Activated T-cell treated with anti-CD3 and anti-CD28 coated beads, Interleukin-2, amount 50 U/mL, for 24 hours (primary cell): ENCODE results near the gene TTLL8.

Source experiments
- DNase-seq: peaks from one replicate; pipeline ENCODE4 v3.0.0-alpha.2; 2020
- H3K27ac Mint-ChIP-seq: 2 replicates; pipeline ENCODE4 v1.8.0; 2020; ENCODE audit warnings: mild to moderate bottlenecking, mixed read lengths
- H3K27me3 Mint-ChIP-seq: 2 replicates; pipeline ENCODE4 v1.8.0; 2020; ENCODE audit warnings: mixed read lengths
- H3K36me3 Mint-ChIP-seq: 2 replicates; pipeline ENCODE4 v1.8.0; 2020; ENCODE audit warnings: low read depth, mixed read lengths
- H3K4me1 Mint-ChIP-seq: 2 replicates; pipeline ENCODE4 v1.8.0; 2020; ENCODE audit warnings: low read depth, mixed read lengths
- H3K4me3 Mint-ChIP-seq: 2 replicates; pipeline ENCODE4 v1.8.0; 2020; ENCODE audit warnings: mild to moderate bottlenecking, moderate library complexity, mixed read lengths
- H3K9me3 Mint-ChIP-seq: 2 replicates; pipeline ENCODE4 v1.8.0; 2020; ENCODE audit warnings: mixed read lengths

TTLL8 gene

GRCh38 chr22:50076646-50077535 lies 18.8 kb upstream of the TTLL8 start:
- no peaks in the 10 kb centered on the region for H3K36me3 Mint-ChIP-seq
- no peaks in the 10 kb centered on the region for H3K27me3 Mint-ChIP-seq
- no peak overlapping the region for H3K4me3 Mint-ChIP-seq
- no peak overlapping the region for H3K27ac Mint-ChIP-seq
- no peaks in the 10 kb centered on the region for H3K9me3 Mint-ChIP-seq
- no peaks in the 10 kb centered on the region for H3K4me1 Mint-ChIP-seq
- no peak for DNase-seq

GRCh38 chr22:50074551-50075530 lies 16.7 kb upstream of the TTLL8 start:
- Mint-ChIP-seq H3K36me3 (no peaks in the 10 kb centered on the region), H3K9me3 (no peaks in the 10 kb centered on the region), H3K27ac (no peak overlapping the region), H3K4me3 (no peak overlapping the region), H3K4me1 (no peaks in the 10 kb centered on the region), H3K27me3 (no peaks in the 10 kb centered on the region)
- no peak for DNase-seq

- no peaks in the 10 kb centered on the region for H3K27me3 Mint-ChIP-seq
- H3K4me3 Mint-ChIP-seq = no peak overlapping the region
- DNase-seq = no peak
- H3K9me3 Mint-ChIP-seq = no peaks in the 10 kb centered on the region
- no peaks in the 10 kb centered on the region for H3K36me3 Mint-ChIP-seq
- H3K27ac Mint-ChIP-seq = no peak overlapping the region
- H3K4me1 Mint-ChIP-seq = no peaks in the 10 kb centered on the region
These were observed 16.0 kb upstream of the TTLL8 start for GRCh38 chr22:50074056-50074455.

- H3K36me3 Mint-ChIP-seq = no peaks in the 10 kb centered on the region
- no peaks in the 10 kb centered on the region for H3K9me3 Mint-ChIP-seq
- no peak overlapping the region for H3K4me3 Mint-ChIP-seq
- no peaks in the 10 kb centered on the region for H3K27me3 Mint-ChIP-seq
- H3K27ac Mint-ChIP-seq = no peak overlapping the region
- DNase-seq = no peak
- H3K4me1 Mint-ChIP-seq = no peaks in the 10 kb centered on the region
These were observed 14.8 kb upstream of the TTLL8 start for GRCh38 chr22:50072714-50073538.

GRCh38 chr22:50072167-50072555 lies 14.1 kb upstream of the TTLL8 start:
- H3K27me3 Mint-ChIP-seq = no peaks in the 10 kb centered on the region
- DNase-seq = no peak
- H3K27ac Mint-ChIP-seq = no peak overlapping the region
- H3K36me3 Mint-ChIP-seq = no peaks in the 10 kb centered on the region
- H3K9me3 Mint-ChIP-seq = no peaks in the 10 kb centered on the region
- no peak overlapping the region for H3K4me3 Mint-ChIP-seq
- H3K4me1 Mint-ChIP-seq = no peaks in the 10 kb centered on the region

GRCh38 chr22:50071432-50072166 lies 13.5 kb upstream of the TTLL8 start:
- no peak overlapping the region for H3K27ac Mint-ChIP-seq
- no peaks in the 10 kb centered on the region for H3K9me3 Mint-ChIP-seq
- no peak for DNase-seq
- no peaks in the 10 kb centered on the region for H3K4me1 Mint-ChIP-seq
- H3K4me3 Mint-ChIP-seq = no peak overlapping the region
- H3K36me3 Mint-ChIP-seq = no peaks in the 10 kb centered on the region
- no peaks in the 10 kb centered on the region for H3K27me3 Mint-ChIP-seq

DNA sequence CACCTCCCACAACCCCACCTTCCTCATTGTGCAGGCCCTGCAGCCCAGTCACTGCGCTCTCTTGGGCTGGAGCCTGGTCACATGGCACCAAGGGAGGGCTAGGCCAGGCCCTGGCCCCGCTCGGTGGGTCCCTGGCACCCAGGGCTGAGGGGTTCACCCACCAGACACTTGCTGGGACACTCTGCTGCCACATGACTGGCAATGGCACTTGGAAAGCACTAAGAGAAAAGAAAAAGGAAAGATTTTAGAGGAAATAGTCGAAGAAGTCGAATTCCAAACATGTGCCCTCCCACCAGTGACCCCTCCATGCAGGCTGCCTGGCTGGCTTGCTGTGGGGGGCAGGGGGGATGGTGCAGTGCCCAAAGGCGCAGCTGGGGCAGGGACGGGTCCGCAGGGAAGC lies 12.3 kb upstream of the TTLL8 start:
- Mint-ChIP-seq H3K4me1 (no peaks in the 10 kb centered on the region), H3K4me3 (no peak overlapping the region), H3K27ac (no peak overlapping the region), H3K36me3 (no peaks in the 10 kb centered on the region), H3K9me3 (no peaks in the 10 kb centered on the region), H3K27me3 (no peaks in the 10 kb centered on the region)
- DNase-seq = no peak

DNA sequence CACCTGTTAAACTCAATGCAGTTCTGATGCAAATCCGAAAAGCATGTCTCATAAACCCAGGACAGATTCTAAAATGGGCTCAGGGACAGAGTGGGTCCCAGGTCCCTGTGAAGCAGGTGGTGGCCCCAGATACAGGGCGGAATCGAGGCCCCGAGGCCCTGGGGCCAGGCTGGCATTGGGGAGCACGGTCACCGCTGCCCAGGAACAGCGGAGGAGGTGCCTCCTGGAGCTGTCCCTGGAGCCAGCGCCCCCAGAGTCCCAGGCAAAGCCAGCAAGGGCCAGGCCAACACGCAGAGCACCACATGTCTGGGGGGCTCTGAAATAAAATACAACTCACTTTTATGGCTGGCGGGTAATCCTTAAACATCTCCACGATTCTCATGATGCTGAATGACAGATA lies 10.0 kb upstream of the TTLL8 start:
- Mint-ChIP-seq H3K4me1 (no peaks in the 10 kb centered on the region), H3K36me3 (no peaks in the 10 kb centered on the region), H3K27me3 (no peaks in the 10 kb centered on the region), H3K9me3 (no peaks in the 10 kb centered on the region), H3K4me3 (no peak overlapping the region), H3K27ac (no peak overlapping the region)
- no peak for DNase-seq

- no peak for DNase-seq
- Mint-ChIP-seq H3K9me3 (no peaks in the 10 kb centered on the region), H3K4me1 (no peaks in the 10 kb centered on the region), H3K36me3 (no peaks in the 10 kb centered on the region), H3K27ac (no peak overlapping the region), H3K4me3 (no peak overlapping the region), H3K27me3 (no peaks in the 10 kb centered on the region)
These were observed 9.1 kb upstream of the TTLL8 start for GRCh38 chr22:50067244-50067643.

GRCh38 chr22:50064453-50064852 lies 6.4 kb upstream of the TTLL8 start:
- Mint-ChIP-seq H3K27me3 (peaks cover 19% of the 10 kb centered on the region), H3K27ac (no peak overlapping the region)

GRCh38 chr22:50063589-50064393 lies 5.7 kb upstream of the TTLL8 start:
- H3K9me3 Mint-ChIP-seq = no peaks in the 10 kb centered on the region
- peaks cover 26% of the 10 kb centered on the region for H3K27me3 Mint-ChIP-seq
- peaks cover 3% of the 10 kb centered on the region for H3K4me1 Mint-ChIP-seq
- no peaks in the 10 kb centered on the region for H3K36me3 Mint-ChIP-seq
- H3K27ac Mint-ChIP-seq = no peak overlapping the region
- no peak for DNase-seq
- H3K4me3 Mint-ChIP-seq = no peak overlapping the region

More at GRCh38 chr22:50064453-50064852, 6.4 kb upstream of the TTLL8 start:
- H3K9me3 Mint-ChIP-seq = no peaks in the 10 kb centered on the region
- H3K36me3 Mint-ChIP-seq = no peaks in the 10 kb centered on the region
- DNase-seq = no peak
- H3K4me3 Mint-ChIP-seq = no peak overlapping the region
- H3K4me1 Mint-ChIP-seq = peaks cover 2% of the 10 kb centered on the region

DNA sequence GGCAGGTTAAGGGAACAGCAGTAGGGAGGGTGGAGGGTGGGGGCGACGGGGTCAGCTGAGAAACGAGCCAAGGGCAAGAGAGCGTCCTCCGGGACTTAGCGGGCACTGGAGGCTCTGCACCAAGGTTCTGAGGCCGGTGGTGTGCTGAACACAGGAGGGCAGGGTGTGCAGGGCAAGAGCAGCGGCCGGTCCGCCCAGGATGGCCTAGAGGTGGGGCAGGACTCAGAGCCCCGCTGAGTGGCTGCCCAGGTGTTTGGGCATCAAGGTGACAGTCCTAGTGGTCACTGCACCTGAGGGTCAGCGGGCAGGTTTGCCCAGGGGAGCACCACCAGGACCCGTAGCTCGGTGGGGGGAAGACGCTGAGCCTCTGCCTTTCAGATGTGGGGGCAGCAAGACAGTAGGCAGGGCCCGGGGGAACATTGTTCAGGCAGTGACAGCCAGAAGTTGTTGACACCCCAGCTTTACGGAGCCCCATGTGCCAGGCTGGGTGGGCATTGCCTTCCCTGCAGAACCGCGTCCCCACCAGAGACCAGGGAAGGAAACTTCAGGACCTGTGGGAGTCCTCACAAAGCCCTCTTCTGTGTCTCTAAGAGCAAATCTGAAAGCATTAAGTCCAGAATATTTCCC lies 4.5 kb upstream of the TTLL8 start:
- no peaks in the 10 kb centered on the region for H3K36me3 Mint-ChIP-seq
- H3K27me3 Mint-ChIP-seq = peaks cover 29% of the 10 kb centered on the region
- no peak overlapping the region for H3K27ac Mint-ChIP-seq
- H3K9me3 Mint-ChIP-seq = no peaks in the 10 kb centered on the region
- DNase-seq = no peak
- H3K4me1 Mint-ChIP-seq = peaks cover 4% of the 10 kb centered on the region
- no peak overlapping the region for H3K4me3 Mint-ChIP-seq
